GM19395 (cell line): ENCODE results near the gene KCNA2.

ENCODE experiments used
- ATAC-seq: cut with Tn5 transposase; IDR thresholded peaks from one replicate; pipeline ENCODE4 v1.9.1; 2021; ENCODE audit warnings: mild to moderate bottlenecking, moderate library complexity; ENCODE audit not compliant: unreplicated experiment

The KCNA2 gene

GRCh38 chr1:110605901-110606656, at the start of gene KCNA2:
KCNA2 (minus strand) TSS chr1:110606358; CDS start chr1:110604782, 1,576 bp downstream.
- ATAC-seq, result no peak

GRCh38 chr1:110650609-110651008, 44.5 kb upstream of the KCNA2 start:
- no peak for ATAC-seq

- no peak for ATAC-seq
These were observed 42.3 kb upstream of the KCNA2 start for GRCh38 chr1:110648417-110648816.

GRCh38 chr1:110647254-110647891, 41.2 kb upstream of the KCNA2 start:
- no peak for ATAC-seq

- no peak for ATAC-seq
These were observed 39.9 kb upstream of the KCNA2 start for GRCh38 chr1:110645821-110646735.

GRCh38 chr1:110645211-110645610, 39.1 kb upstream of the KCNA2 start:
- ATAC-seq, result no peak

GRCh38 chr1:110643879-110644472, 37.8 kb upstream of the KCNA2 start:
- ATAC-seq, result no peak

GRCh38 chr1:110639724-110640386, 33.7 kb upstream of the KCNA2 start:
- ATAC-seq, result no peak

GRCh38 chr1:110638556-110638955, 32.4 kb upstream of the KCNA2 start:
- no peak for ATAC-seq

- no peak for ATAC-seq
These were observed 31.9 kb upstream of the KCNA2 start for GRCh38 chr1:110638058-110638457.

- ATAC-seq, result no peak
These were observed 31.3 kb upstream of the KCNA2 start for GRCh38 chr1:110637475-110637874.

- ATAC-seq, result no peak
These were observed 30.2 kb upstream of the KCNA2 start for GRCh38 chr1:110636149-110636935.

GRCh38 chr1:110635434-110635833, 29.3 kb upstream of the KCNA2 start:
- no peak for ATAC-seq

- ATAC-seq, result peak; percentile 72
These were observed 28.5 kb upstream of the KCNA2 start for GRCh38 chr1:110634455-110635311.

- ATAC-seq, result no peak
These were observed 27.9 kb upstream of the KCNA2 start for GRCh38 chr1:110634086-110634454.

- no peak for ATAC-seq
These were observed 27.5 kb upstream of the KCNA2 start for GRCh38 chr1:110633646-110634030.

GRCh38 chr1:110631836-110632620, 25.9 kb upstream of the KCNA2 start:
- no peak for ATAC-seq
